Ishikawa (cell line): Measurements from ENCODE around the gene SEMA5A.

Source experiments
- CREB1 ChIP-seq: IDR thresholded peaks from 2 replicates; pipeline ENCODE4 v1.6.1; 2012; ENCODE audit warnings: low read depth
- EGR1 ChIP-seq: IDR thresholded peaks from 2 replicates; pipeline ENCODE4 v1.6.1; 2012
- EP300 ChIP-seq: IDR thresholded peaks from 2 replicates; pipeline ENCODE4 v1.6.1; 2012; ENCODE audit warnings: borderline replicate concordance
- FOXM1 ChIP-seq: IDR thresholded peaks from 2 replicates; pipeline ENCODE4 v1.6.1; 2012; ENCODE audit warnings: low read depth, borderline replicate concordance
- NFIC ChIP-seq: IDR thresholded peaks from 2 replicates; pipeline ENCODE4 v1.6.1; 2012
- RAD21 ChIP-seq: IDR thresholded peaks from 2 replicates; pipeline ENCODE4 v1.6.1; 2012; ENCODE audit warnings: low read depth
- TAF1 ChIP-seq: IDR thresholded peaks from 2 replicates; pipeline ENCODE4 v1.6.1; 2012; ENCODE audit warnings: low read depth, mild to moderate bottlenecking
- TCF12 ChIP-seq: IDR thresholded peaks from 2 replicates; pipeline ENCODE4 v1.6.1; 2012; ENCODE audit warnings: low read depth
- TEAD4 ChIP-seq: IDR thresholded peaks from 2 replicates; pipeline ENCODE4 v1.6.1; 2012
- YY1 ChIP-seq: IDR thresholded peaks from 2 replicates; pipeline ENCODE4 v1.6.1; 2012; ENCODE audit warnings: low read depth
- ZBTB7A ChIP-seq: IDR thresholded peaks from 2 replicates; pipeline ENCODE4 v1.6.1; 2012; ENCODE audit warnings: low read depth
- TF ChIP-seq, protein P1 (sequence below): IDR thresholded peaks from 2 replicates; pipeline ENCODE4 v1.6.1; 2012
- TF ChIP-seq, protein P2 (sequence below): IDR thresholded peaks from 2 replicates; pipeline ENCODE4 v1.6.1; 2012
- TF ChIP-seq, protein P3 (sequence below): IDR thresholded peaks from 2 replicates; pipeline ENCODE4 v1.6.1; 2012; ENCODE audit warnings: low read depth, mild to moderate bottlenecking

The SEMA5A gene

DNA sequence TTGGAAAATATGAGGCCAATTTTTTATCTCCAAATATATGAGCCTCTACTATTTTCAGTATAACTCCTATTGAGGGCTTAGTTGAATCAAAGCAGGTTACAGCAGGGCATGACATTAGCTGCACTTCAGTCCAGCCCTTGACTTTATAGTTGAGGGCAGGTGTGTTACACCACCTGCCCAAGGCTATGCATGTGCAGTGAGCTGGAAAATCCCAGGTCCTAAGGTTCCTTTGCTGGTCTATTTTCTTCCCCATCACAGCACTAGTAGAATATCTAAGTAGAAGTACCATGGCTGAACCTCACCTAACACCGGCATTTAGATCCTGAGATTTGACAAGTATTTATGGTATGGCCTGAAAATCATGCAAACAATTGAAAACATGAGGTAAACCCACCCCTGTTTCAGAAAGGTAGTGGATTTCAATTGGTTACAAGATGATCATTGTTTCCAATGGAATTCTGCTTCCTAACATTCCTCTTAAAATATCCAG lies 201.1 kb downstream of the SEMA5A start:
- no peak for TF ChIP-seq FOXM1

DNA sequence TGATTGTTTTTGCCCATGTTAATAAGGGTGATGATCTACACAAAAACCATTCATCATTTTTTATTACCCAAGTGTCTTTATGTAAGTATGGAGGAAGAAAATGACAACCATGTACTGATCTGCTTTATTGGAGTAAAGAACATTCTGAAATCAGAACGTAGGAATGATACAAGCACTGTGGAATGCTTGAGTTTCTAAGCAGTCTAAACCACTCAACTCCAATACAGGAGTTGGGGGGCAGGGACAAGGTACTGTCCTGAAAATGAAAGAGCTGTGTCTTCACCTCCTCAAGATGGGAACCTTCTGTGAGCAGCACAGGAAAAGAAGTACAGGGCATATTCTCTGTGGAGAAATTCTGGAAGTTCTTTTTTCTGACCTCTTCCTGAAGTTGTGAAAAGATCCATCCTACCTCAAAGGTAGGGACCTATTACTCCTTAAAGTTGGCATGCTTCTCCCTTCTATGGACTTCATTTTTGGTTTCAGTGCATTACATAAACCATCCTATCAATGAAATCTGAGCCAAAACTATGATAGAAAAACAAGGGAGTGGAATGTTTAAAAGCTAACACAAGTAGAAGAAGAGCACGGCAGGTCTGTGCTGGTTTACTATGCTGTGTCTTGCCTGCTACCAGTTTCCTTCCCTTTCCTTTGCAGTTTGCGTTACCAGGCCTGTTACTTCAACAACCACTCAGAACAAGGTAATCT lies 202.6 kb downstream of the SEMA5A start:
- TF ChIP-seq TAF1 (no peak), NFIC (no peak), YY1 (no peak)
- TF ChIP-seq, protein P1, sequence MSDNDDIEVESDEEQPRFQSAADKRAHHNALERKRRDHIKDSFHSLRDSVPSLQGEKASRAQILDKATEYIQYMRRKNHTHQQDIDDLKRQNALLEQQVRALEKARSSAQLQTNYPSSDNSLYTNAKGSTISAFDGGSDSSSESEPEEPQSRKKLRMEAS, result no peak
- TF ChIP-seq, protein P2, sequence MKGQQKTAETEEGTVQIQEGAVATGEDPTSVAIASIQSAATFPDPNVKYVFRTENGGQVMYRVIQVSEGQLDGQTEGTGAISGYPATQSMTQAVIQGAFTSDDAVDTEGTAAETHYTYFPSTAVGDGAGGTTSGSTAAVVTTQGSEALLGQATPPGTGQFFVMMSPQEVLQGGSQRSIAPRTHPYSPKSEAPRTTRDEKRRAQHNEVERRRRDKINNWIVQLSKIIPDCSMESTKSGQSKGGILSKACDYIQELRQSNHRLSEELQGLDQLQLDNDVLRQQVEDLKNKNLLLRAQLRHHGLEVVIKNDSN, result no peak

DNA sequence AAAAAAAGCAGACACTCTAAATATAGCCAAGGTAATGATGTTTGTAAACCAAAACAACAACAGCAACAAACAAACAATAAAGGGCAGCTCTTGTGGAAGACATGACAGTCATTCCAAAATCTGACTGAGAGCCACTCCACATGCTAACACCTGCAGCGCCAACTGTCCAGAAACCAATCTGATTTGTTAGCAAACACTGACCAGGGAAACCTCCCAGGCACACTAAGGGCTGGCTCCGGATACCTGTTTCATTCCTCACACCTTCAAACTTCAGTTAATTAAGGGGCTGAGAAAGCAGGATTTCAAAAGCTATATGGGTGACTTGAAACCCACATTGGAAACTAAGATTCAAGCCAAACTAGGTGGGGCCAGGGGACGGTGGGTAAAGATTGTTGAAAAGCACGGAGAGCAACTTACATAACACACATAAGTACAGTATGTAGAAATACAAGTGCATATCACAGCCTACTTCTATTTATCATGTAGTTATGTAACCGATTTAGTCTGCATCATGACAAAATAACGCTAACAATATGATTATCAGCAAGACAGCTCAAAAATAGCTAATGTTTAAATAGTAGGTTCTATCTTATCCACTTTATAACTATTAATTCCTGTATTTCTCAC lies 203.6 kb downstream of the SEMA5A start:
- no peak for TF ChIP-seq NFIC
- TF ChIP-seq, protein P3, sequence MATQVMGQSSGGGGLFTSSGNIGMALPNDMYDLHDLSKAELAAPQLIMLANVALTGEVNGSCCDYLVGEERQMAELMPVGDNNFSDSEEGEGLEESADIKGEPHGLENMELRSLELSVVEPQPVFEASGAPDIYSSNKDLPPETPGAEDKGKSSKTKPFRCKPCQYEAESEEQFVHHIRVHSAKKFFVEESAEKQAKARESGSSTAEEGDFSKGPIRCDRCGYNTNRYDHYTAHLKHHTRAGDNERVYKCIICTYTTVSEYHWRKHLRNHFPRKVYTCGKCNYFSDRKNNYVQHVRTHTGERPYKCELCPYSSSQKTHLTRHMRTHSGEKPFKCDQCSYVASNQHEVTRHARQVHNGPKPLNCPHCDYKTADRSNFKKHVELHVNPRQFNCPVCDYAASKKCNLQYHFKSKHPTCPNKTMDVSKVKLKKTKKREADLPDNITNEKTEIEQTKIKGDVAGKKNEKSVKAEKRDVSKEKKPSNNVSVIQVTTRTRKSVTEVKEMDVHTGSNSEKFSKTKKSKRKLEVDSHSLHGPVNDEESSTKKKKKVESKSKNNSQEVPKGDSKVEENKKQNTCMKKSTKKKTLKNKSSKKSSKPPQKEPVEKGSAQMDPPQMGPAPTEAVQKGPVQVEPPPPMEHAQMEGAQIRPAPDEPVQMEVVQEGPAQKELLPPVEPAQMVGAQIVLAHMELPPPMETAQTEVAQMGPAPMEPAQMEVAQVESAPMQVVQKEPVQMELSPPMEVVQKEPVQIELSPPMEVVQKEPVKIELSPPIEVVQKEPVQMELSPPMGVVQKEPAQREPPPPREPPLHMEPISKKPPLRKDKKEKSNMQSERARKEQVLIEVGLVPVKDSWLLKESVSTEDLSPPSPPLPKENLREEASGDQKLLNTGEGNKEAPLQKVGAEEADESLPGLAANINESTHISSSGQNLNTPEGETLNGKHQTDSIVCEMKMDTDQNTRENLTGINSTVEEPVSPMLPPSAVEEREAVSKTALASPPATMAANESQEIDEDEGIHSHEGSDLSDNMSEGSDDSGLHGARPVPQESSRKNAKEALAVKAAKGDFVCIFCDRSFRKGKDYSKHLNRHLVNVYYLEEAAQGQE, result no peak
- no peak for TF ChIP-seq TAF1
- TF ChIP-seq, protein P1, result no peak
- TF ChIP-seq RAD21, result no peak
- no peak for TF ChIP-seq TCF12
- TF ChIP-seq ZBTB7A, result no peak

DNA sequence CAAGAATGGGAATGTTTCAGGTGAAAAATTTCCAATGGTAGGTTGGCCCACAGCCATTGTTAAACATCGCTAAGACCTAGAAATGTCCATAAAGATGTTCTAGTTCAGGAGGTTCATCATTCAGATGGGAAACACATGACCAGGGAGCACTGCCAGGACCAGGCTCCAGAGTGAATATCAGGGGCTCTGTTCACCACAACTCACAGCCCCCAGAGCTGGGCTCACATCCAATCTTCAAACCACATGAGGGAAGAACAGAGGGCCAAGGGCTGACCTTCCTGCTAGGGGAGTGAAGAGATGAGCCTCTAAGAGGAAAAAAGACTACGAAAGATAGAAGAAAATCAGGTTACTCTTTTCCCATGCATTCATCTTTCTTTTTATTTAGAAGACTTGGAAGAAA lies 205.8 kb downstream of the SEMA5A start:
- TF ChIP-seq TEAD4, result no peak
- no peak for TF ChIP-seq ZBTB7A
- no peak for TF ChIP-seq RAD21
- no peak for TF ChIP-seq EP300
- TF ChIP-seq EGR1, result no peak
- TF ChIP-seq, protein P3, result no peak
- no peak for TF ChIP-seq FOXM1
- no peak for TF ChIP-seq TAF1
- TF ChIP-seq, protein P1, result no peak
- no peak for TF ChIP-seq CREB1

DNA sequence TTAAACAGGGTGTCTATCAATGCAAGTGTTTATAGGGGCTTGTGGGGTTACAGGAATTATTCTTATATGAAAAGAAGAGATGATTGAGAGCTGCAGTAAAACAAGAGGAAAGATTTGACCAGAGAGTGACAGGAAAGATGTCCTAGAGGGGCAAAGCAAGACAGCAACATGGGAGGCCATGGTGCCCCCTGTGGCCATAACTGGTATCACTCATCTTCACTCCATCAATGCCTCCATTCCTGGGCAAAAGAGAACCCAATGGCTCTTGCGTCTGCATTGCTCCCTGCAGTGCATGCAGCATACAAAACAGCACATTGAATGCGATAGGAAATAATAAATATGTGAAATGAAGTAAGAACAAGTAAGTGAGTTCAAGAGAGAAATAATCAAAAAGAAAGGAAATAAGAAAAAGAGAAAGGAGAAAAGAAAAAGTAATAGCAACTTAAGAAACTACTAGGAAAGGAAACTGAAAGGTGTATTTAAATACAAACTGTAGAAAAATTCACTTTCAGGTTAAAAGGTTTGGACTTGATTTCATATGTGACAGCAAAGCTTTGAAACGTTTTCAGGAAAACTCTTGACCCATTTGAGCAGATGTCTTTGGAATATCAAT lies 206.6 kb downstream of the SEMA5A start:
- TF ChIP-seq NFIC (no peak), EP300 (no peak)

DNA sequence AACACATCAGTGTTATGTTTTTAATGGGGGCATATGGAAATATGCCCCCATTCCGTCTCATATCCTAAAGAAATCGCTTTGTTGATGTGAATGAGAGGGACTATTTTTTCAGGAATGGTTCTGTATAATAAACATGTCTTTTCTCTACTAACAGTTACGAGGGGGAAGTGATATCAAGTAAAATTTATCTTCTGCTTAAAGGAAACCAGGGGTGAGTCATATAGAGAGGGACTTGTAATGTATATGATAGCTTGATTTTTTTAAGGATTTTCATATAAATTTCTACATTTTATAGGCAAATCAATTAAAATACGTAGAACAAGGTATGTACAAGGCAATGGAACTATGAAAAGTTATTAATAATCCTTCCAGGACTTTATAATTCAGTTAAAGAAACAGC lies 207.1 kb downstream of the SEMA5A start:
- TF ChIP-seq, protein P1, result no peak
- TF ChIP-seq RAD21 (no peak), CREB1 (no peak), EGR1 (no peak), EP300 (no peak)
- TF ChIP-seq, protein P2, result no peak
